Stimulated activated CD8-positive, alpha-beta memory T cell treated with anti-CD3 and anti-CD28 coated beads, Interleukin-2, amount 100 ng/mL, for 1 hour (primary cell): Measurements from ENCODE around the gene SLC25A19.
"Not testable (repeated sequence)": the region's sequence is repeated elsewhere in the genome, so short reads cannot be mapped to it uniquely, and the experiment has no call there.

Source experiments
- DNase-seq, 2 donors: peaks; one replicate each; pipeline ENCODE4 v3.0.0-alpha.2; 2020; ENCODE audit warnings: low read depth in 2 of 2

SLC25A19 gene

GRCh38 chr17:75301502-75302206, 12.4 kb upstream of the SLC25A19 start:
- DNase-seq: no peak

DNA sequence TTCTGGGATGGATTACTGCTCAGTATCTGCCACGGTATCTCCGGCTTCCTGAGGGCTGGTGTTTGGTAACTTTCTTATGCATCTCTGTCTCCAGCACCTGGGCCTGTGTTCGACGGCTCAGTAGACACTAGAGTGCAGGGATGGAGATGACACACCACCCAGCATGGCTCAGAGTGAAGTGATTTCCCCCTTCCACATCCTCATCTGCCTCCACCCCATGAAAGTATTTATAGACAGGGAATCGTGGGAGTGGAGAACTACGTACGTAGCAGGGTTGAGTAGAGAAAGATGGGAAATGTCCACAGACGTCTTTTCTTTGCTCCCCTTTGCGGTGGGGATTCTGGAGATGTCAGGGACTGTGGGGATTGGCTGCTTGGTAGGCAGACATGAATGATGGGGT, 11.8 kb upstream of the SLC25A19 start:
- DNase-seq: no peak

GRCh38 chr17:75300280-75300679, 11.0 kb upstream of the SLC25A19 start:
- DNase-seq: no peak

DNA sequence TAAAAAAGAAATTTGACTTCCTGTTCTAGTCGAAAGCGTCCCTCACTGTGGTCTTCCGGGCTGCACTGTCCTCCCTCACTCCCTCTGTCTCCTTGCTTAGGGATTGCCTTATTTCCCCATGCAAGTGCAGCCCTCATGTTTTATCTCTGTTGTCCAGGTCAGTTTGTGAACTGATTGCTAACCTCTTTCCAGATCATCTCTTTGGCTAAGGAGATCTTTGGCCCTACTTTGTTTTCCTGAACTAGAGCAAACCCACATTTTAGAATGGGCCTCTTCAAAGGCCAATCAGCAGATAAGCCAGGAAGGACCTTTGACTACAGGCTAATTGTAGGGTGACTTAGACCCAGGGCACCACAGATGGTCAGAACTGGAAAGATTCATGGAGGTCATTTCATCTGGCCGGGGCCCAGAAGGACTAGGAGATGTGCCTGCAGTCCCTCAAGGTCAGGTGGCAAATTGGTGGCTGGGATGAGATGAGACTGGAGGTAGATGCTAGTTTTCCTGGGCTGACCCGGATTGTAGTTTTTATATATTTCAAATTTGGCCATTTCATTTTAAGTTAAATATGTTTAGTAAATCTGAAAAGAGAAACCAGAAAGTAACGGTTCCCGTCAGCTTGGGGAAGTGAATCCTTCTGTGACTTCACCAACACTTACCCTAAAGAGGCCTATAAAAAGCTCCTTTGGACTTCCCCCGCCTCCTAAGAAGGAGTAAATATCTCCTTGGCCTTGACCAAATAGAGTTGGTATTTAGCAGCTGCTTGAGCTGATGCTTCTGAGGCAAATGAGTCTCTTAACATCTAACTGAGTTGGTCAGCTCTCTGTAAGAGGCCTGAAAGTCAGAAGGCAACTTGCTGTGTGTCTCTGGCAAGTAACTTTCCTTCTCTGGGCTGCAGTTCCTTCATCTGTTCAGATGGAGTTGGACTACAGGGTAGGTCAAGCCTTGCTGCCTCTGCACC, 6.2 kb upstream of the SLC25A19 start:
- no peak for DNase-seq

DNA sequence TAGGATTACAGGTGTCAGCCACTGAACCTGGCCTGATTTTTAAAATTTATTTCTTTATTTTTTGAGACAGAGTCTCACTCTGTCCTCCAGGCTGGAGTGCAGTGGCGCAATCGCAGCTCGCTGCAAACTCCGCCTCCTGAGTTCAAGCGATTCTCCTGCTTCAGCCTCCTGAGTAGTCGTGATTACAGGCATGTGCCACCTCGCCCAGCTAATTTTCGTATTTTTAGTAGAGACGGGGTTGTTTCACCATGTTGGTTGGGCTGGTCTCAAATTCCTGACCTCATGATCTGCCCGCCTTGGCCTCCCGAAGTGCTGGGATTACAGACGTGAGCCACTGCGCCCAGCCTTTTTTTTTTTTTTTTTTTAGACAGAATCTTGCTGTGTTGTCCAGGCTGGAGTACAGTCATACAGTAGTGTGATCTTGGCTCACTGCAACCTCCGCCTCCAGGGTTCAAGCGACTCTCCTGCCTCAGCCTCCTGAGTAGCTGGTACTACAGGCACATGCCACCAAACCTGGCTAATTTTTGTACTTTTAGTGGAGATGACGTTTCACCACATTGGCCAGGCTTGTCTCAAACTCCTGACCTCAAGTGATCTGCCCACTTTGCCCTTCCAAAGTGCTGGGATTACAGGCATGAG, 3.7 kb upstream of the SLC25A19 start:
- DNase-seq: not testable (repeated sequence)

- peak; percentile 27 to 43 for DNase-seq
These were observed 652 bp upstream of the SLC25A19 start for GRCh38 chr17:75289832-75290337.

DNA sequence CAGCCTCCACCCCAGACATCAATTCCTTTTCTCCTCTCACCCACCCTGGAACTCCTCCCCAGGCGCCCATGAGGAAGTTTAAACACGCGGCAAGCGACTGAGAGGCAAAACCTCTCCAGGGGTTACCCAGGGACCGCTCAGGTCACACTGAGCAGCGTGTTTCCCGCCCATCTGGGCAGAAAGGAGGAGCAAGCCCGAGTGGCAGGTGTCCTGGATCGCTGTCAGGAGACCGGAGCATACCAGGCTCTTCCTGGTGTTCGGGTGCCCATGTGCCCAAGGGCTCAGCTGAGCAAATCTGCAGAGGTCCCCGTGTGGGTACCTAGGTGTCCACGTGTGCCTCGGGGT, 491 bp downstream of the SLC25A19 start:
- no peak for DNase-seq

GRCh38 chr17:75288359-75288758, 874 bp downstream of the SLC25A19 start:
- no peak for DNase-seq

GRCh38 chr17:75287221-75287620, 2.0 kb downstream of the SLC25A19 start:
- DNase-seq: no peak

- no peak for DNase-seq
These were observed 4.1 kb downstream of the SLC25A19 start for GRCh38 chr17:75285123-75285522.

GRCh38 chr17:75280189-75280588, 9.0 kb downstream of the SLC25A19 start:
- not testable (repeated sequence) for DNase-seq

GRCh38 chr17:75277664-75278071, 11.6 kb downstream of the SLC25A19 start:
- no peak for DNase-seq

DNA sequence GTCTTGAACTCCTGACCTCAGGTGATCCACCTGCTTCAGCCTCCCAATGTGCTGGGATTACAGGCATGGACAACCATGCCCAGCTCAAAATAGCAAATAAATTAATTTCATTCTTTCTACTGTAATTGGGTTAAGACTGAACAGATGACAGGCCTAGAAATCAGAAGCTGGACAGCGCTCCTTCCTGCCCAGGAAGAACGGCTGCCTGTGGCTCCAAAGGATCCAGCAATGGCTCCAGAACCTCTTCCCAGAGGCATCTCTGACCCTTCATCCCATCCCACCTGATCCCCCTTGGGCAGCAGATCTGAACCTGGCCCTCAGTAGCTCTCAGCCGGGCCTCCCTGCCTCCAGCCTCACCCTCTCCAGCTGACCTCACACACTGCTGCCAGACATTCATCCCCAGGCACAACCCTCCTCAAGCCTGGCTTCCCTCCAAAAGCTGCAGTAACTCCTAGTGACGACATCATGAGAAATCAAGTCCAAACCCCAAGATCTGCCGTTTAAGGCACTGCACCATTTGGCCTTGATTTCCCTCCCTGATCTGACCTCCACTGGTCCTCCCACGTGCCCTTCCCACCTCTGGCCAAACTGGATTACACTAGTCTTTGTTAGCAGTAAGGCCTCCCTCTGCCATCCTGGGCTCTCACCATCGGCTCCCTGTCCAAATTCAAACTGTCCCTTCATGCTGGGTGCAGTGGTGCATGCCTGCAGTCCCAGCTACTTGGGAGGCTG, 15.1 kb downstream of the SLC25A19 start:
- no peak for DNase-seq

GRCh38 chr17:75272848-75273184, 16.4 kb downstream of the SLC25A19 start:
- DNase-seq: no peak

DNA sequence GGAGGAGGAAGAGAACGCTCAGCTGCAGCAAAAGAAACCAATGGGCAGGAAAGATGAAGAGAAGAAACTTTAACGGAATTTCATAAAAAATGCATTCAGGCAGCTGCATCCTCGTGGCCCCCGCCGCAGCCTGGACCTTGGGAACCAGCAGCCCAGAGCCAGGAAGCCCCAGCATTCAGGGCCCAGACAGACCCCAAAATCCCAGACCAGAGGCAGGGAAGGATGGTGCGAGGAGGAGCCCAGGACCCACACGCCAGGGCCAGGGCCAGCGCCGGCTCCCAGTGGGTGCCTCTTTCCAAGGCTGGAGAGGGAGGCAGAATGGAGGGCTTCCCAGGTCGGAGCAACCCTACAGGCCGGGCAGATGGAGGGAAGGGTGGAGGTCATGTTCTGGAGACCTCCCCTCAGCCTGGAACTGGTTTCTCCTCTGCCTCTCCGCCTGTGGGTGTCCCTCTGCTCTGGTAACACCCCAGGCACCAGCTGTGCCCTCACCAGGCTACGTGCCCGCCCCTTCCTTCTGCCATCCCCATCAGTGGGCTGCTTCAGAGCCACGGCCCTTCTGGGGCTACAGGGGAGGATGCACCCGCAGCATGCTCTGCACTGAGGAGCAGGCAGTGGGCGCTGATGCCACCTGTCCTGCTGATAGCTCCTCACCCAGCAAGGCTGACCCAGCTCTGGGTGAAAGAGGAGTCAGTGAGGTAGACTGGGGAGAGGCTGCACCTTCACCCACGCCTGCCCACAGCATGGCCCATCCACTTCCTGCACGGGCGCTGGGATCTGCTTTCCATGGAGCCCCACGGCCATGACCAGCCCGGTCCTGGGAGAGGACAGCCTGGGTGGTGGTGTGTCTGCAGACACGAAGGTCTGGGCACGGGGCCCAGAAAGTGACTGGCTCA, 17.0 kb downstream of the SLC25A19 start:
- no peak for DNase-seq

DNA sequence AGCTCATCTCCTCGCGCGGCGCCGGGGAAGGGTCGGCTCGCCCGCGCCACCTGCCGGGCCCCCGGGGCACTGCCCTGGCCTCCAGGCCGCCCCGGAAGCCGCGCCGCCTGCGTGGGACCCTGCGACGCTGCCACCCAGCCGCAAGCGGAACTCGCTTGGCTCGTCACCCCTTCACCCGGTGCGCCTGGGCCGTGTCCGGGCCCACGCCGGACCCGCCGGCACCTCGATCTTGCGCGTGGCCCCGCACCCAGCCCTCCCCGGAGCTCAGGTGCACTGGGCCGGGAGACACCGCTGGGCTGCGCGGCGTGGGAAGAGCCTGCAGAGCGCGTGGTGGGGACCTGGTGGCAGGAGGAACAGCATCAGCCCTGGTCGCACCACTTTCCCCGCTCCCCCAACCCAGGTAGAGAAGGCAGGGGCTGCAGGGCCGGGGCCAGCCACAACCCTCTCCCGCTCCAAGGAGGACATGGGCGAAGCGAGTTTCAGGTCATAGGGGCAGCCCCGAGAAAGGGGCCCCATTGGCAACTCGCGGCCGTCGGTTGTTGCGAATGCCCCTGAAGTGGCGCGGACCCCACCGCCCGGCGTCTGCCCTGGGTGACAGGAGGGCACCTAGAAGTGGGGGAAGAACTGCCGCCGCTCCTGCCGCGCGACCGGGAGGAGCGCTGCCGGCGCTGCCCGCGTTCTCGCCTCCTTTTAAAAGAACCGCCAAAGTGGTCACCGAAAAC, 17.8 kb downstream of the SLC25A19 start:
- DNase-seq: peak; percentile 78 to 82

- no peak for DNase-seq
These were observed 18.3 kb downstream of the SLC25A19 start, which contains the start of gene MIF4GD for GRCh38 chr17:75270966-75271232. MIF4GD (minus strand) TSS chr17:75271231; CDS start chr17:75270195, 1,036 bp downstream.

DNA sequence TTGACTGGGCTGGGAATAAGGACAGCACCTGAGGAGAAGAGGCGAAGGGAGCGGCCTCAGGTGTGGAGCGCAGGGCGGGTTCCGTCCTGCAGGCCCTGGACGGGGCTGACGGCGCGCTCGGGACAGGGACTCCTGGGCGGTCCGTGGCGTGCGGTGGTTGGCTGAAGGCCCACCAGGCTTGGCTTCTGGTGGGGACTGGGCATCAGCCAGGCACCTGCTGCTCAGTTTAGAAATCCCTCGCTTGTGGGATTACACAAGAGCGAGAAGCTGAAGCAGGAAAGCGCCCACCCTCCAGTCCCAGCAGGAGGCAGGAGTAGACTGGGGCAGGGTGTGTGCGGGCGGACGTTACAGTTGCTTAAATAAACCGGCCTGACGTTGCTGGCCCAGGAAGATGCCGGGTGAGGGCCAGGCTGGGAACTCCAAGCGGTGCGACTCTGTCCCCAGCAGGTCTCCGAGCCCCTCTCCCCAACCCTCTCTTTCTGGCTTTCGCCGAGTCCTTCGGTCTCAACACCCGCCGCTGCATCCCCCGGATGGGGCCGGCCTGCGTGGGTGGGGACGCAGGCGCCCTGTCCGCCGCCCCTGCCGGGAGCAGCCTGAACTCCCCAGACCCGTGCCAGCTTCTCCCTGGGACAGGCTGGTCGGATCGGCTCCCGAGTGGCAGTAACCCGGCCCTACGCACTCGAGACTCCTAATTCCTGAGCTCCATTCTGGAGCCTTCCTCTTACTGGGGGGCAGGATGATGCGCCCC, 18.8 kb downstream of the SLC25A19 start:
- DNase-seq: peak in 1 of 2 donors; percentile 24

- DNase-seq: no peak
These were observed 19.4 kb downstream of the SLC25A19 start for GRCh38 chr17:75269844-75270217.
